Lung (tissue), 12 donors: Measurements from ENCODE around the gene CRTC1. TPM values are rescaled to one million over a fixed set of nuclear protein-coding genes. Genes with fewer than 3 reads are reported as not detected.

Source experiments
- ATAC-seq: fragments of 200-7000 bp; cut with Tn5 transposase; one replicate; pipeline ENCODE4 v1.9.1; 2020; ENCODE audit warnings: moderate number of reproducible peaks; ENCODE audit not compliant: insufficient read depth, low FRiP score
- DNase-seq, 3 donors: peaks; one replicate each; pipeline ENCODE4 v3.0.0-alpha.2; 2013 to 2017
- H3K27ac ChIP-seq, 2 donors: one replicate each; pipeline ENCODE4 v1.5.1; 2013; ENCODE audit warnings: mild to moderate bottlenecking in 2 of 2, moderate library complexity in 2 of 2, control low read depth in 1 of 2, inconsistent platforms in 1 of 2, low read depth in 1 of 2, low read length in 1 of 2
- H3K27me3 ChIP-seq, 3 donors: one replicate each; pipeline ENCODE4 v1.5.1; 2013; ENCODE audit warnings: low read length in 2 of 3; ENCODE audit not compliant: control insufficient read depth in 3 of 3, insufficient read depth in 3 of 3
- H3K36me3 ChIP-seq, 4 donors: one replicate each; pipeline ENCODE4 v1.5.1; 2013; ENCODE audit warnings: low read length in 4 of 4, mild to moderate bottlenecking in 1 of 4, moderate library complexity in 1 of 4; ENCODE audit not compliant: control insufficient read depth in 4 of 4, insufficient read depth in 4 of 4
- H3K4me1 ChIP-seq, 5 donors: one replicate each; pipeline ENCODE4 v1.5.1; 2013; ENCODE audit warnings: low read length in 5 of 5, mild to moderate bottlenecking in 2 of 5, moderate library complexity in 1 of 5; ENCODE audit not compliant: control insufficient read depth in 5 of 5, insufficient read depth in 5 of 5
- H3K4me3 ChIP-seq: one replicate; pipeline ENCODE4 v1.5.1; 2013; ENCODE audit warnings: mild to moderate bottlenecking, control low read depth, moderate library complexity
- H3K9ac ChIP-seq, 2 donors: one replicate each; pipeline ENCODE4 v1.5.1; 2013; ENCODE audit warnings: low read length in 2 of 2, control low read depth in 1 of 2; ENCODE audit not compliant: insufficient read depth in 1 of 2
- H3K9me3 ChIP-seq, 4 donors: one replicate each; pipeline ENCODE4 v1.5.1; 2013; ENCODE audit warnings: low read length in 3 of 4, mild to moderate bottlenecking in 1 of 4, moderate library complexity in 1 of 4; ENCODE audit not compliant: control insufficient read depth in 4 of 4, insufficient read depth in 3 of 4
- WGBS, 2 donors: extraction: QIAGEN DNeasy Blood & Tissue Kit; methylation state at CpG; one replicate each; pipeline ENCODE4 v1.1.7; 2013; 5-methylcytosine and 5-hydroxymethylcytosine counted together
- polyA plus RNA-seq, 2 donors: library from polyadenylated mRNA; stranded (reverse); fragments of 200-250 nt; gene quantifications; one replicate each; pipeline ENCODE4 v1.2.1, GENCODE V29; 2013
- total RNA-seq, 2 donors: library from RNA; depleted of rRNA in 1 of 2; stranded (reverse); fragments of >200 nt in 1 of 2; gene quantifications; one replicate each; pipeline ENCODE4 v1.2.1, GENCODE V29; 2014 to 2021
- TF ChIP-seq, protein P1 (sequence below): IDR thresholded peaks from 2 replicates; pipeline ENCODE4 v1.5.1; 2012; ENCODE audit warnings: mild to moderate bottlenecking; ENCODE audit errors: control extremely low read depth, extremely low read depth
- donor health status: control.
- donor health status: control.
- donor health status: Bipolar disorder and iron deficiency.
- donor health status: healthy.
- donor health status: DM: yes; HTN: yes; CAD: no.

CRTC1 gene
- total and polyA plus RNA-seq, 4 donors: 4.2 to 16.0 (median 7.3) TPM

GRCh38 chr19:18685597-18686190, 2.2 kb downstream of the CRTC1 start:
- TF ChIP-seq, protein P1, sequence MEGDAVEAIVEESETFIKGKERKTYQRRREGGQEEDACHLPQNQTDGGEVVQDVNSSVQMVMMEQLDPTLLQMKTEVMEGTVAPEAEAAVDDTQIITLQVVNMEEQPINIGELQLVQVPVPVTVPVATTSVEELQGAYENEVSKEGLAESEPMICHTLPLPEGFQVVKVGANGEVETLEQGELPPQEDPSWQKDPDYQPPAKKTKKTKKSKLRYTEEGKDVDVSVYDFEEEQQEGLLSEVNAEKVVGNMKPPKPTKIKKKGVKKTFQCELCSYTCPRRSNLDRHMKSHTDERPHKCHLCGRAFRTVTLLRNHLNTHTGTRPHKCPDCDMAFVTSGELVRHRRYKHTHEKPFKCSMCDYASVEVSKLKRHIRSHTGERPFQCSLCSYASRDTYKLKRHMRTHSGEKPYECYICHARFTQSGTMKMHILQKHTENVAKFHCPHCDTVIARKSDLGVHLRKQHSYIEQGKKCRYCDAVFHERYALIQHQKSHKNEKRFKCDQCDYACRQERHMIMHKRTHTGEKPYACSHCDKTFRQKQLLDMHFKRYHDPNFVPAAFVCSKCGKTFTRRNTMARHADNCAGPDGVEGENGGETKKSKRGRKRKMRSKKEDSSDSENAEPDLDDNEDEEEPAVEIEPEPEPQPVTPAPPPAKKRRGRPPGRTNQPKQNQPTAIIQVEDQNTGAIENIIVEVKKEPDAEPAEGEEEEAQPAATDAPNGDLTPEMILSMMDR: no peak
- WGBS, 2 donors: 70 to 71% methylated on average over 5 of the region's 5 CpGs
- Histone ChIP-seq H3K27me3 (no peaks in the 10 kb centered on the region), H3K36me3 (peaks cover 0 to 2% (median 0%) of the 10 kb centered on the region in 4 donors), H3K9ac (no peak overlapping the region), H3K27ac (no peak overlapping the region), H3K4me1 (peaks cover 0 to 14% (median 12%) of the 10 kb centered on the region in 5 donors), H3K9me3 (no peaks in the 10 kb centered on the region), H3K4me3 (no peak overlapping the region)
- ATAC-seq: no peak
- DNase-seq: no peak

DNA sequence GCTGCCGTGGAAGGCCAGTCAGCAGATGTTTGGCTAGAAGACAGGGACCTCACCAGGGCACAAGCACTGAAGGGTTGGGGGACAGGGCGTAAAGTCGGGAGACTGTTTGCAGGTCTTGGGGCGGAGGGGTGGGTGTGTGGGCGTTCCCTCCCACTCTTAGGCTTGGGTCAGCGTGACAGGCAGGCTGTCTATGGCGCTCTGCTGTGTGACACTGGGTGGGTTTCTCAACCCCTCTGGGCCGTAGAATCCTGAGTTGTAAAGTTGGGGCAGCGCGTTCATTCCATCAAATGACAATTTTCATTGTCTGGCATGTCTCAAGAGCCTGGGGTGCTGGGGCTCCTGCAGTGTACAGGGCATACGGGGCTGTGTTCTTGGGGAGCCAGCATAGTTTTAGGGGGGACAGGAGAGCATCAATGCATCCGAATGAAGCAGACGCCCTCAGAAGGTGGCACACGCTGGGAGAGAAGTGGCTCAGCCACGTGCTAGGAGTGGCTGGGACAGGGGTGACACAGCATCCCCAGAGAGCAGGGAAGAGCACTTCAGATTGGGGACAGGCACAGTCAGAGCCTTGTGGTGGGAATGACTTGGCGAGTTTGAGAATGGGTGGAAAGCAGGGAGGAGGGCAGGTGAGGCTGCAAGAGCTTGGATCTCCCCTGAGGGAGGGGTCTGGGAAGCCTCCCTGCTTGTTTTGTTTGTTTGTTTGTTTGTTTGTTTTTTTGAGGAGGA, 4.4 kb downstream of the CRTC1 start:
- peaks cover 0 to 13% (median 10%) of the 10 kb centered on the region in 5 donors for H3K4me1 ChIP-seq
- TF ChIP-seq, protein P1: no peak
- no peaks in the 10 kb centered on the region for H3K9me3 ChIP-seq
- H3K27ac ChIP-seq: no peak overlapping the region
- no peaks in the 10 kb centered on the region for H3K27me3 ChIP-seq
- H3K36me3 ChIP-seq: peaks cover 0 to 2% (median 0%) of the 10 kb centered on the region in 4 donors
- WGBS, 2 donors: 86 to 90% methylated on average over 16 of the region's 16 CpGs
- H3K9ac ChIP-seq: no peak overlapping the region
- H3K4me3 ChIP-seq: no peak overlapping the region
- no peak for DNase-seq
- no peak for ATAC-seq

- ATAC-seq: no peak
- H3K9me3 ChIP-seq: no peaks in the 10 kb centered on the region
- H3K27me3 ChIP-seq: no peaks in the 10 kb centered on the region
- H3K9ac ChIP-seq: no peak overlapping the region
- WGBS, 2 donors: 93 to 94% methylated on average over 12 of the region's 12 CpGs
- H3K27ac ChIP-seq: no peak overlapping the region
- DNase-seq: no peak
- peaks cover 0 to 8% (median 0%) of the 10 kb centered on the region in 5 donors for H3K4me1 ChIP-seq
- no peak overlapping the region for H3K4me3 ChIP-seq
- H3K36me3 ChIP-seq: no peaks in the 10 kb centered on the region
- TF ChIP-seq, protein P1: no peak
Observed at GRCh38 chr19:18696023-18696422, 12.5 kb downstream of the CRTC1 start.
